T-cell (primary cell): ENCODE data around the gene ABCC1. TPM values are rescaled to one million over a fixed set of nuclear protein-coding genes. Genes with fewer than 3 reads are reported as not detected.

Source experiments
- ATAC-seq, 4 experiments: fragments of 200-7000 bp in 3 of 4; fragments of 150-1000 bp in 1 of 4; cut with Tn5 transposase; replicated peaks in 1 of 4; 1 replicate in 3 of 4; 2 replicates in 1 of 4; pipeline ENCODE4 v1.10.0; 2021; ENCODE audit warnings: moderate library complexity in 3 of 4, mild to moderate bottlenecking in 2 of 4, moderate number of reproducible peaks in 1 of 4
- CTCF ChIA-PET, 2 donors: fragments of 300-600 bp; sonication (Branson Sonifier 250); formaldehyde crosslinking; loops; one replicate each; lab custom pipeline; 2022; ENCODE audit warnings: antibody characterized with exemption in 2 of 2; lab: Charles Lee
- POLR2A ChIA-PET, 2 donors: fragments of 300-600 bp; sonication (Branson Sonifier 250); formaldehyde crosslinking; loops; one replicate each; lab custom pipeline; 2022; ENCODE audit warnings: antibody characterized with exemption in 2 of 2; lab: Charles Lee
- DNase-seq, 35 experiments: peaks; one replicate each; pipeline versions ENCODE4 v3.0.0 to v3.0.0-alpha.2; 2013 to 2023
- H3K27ac ChIP-seq: one replicate; pipeline ENCODE4 v1.5.1; 2013; ENCODE audit warnings: low read length
- H3K27me3 ChIP-seq, 2 experiments: replicated peaks in 1 of 2; 1 replicate in 1 of 2; 2 replicates in 1 of 2; pipeline versions ENCODE4 v1.6.1 to v1.7.0; 2013; ENCODE audit warnings: low read length in 1 of 2, mixed read lengths in 1 of 2; ENCODE audit not compliant: control insufficient read depth in 2 of 2, insufficient read depth in 2 of 2; ENCODE audit errors: extremely low read depth in 1 of 2
- H3K36me3 ChIP-seq, 2 donors: 1 replicate in 1 of 2; 2 replicates in 1 of 2; pipeline versions ENCODE4 v1.6.1 to v1.7.0; 2013; ENCODE audit warnings: low read length in 1 of 2; ENCODE audit not compliant: control insufficient read depth in 2 of 2, insufficient read depth in 1 of 2; ENCODE audit errors: extremely low read depth in 1 of 2
- H3K4me1 ChIP-seq, 2 experiments: 1 replicate in 1 of 2; 2 replicates in 1 of 2; pipeline versions ENCODE4 v1.6.1 to v1.7.0; 2013; ENCODE audit warnings: low read length in 2 of 2, mixed read lengths in 1 of 2; ENCODE audit not compliant: insufficient read depth in 2 of 2, control insufficient read depth in 1 of 2; ENCODE audit errors: extremely low read depth in 1 of 2
- H3K4me3 ChIP-seq, 2 donors: 1 replicate in 1 of 2; 2 replicates in 1 of 2; pipeline versions ENCODE4 v1.5.1 to v1.7.0; 2013; ENCODE audit warnings: mild to moderate bottlenecking in 2 of 2, low read length in 1 of 2, moderate library complexity in 1 of 2; ENCODE audit not compliant: control insufficient read depth in 1 of 2; ENCODE audit errors: extremely low read depth in 1 of 2
- H3K9me3 ChIP-seq: 2 replicates; pipeline ENCODE4 v1.7.0; 2013
- H3K27ac Mint-ChIP-seq, 2 donors: one replicate each; pipeline ENCODE4 v1.8.0; 2020 to 2021; ENCODE audit warnings: mild to moderate bottlenecking in 2 of 2, mixed read lengths in 2 of 2
- H3K27me3 Mint-ChIP-seq, 2 donors: one replicate each; pipeline ENCODE4 v1.8.0; 2021 to 2022; ENCODE audit warnings: mixed read lengths in 2 of 2
- H3K36me3 Mint-ChIP-seq: one replicate; pipeline ENCODE4 v1.8.0; 2021; ENCODE audit warnings: mixed read lengths
- H3K4me1 Mint-ChIP-seq, 3 donors: one replicate each; pipeline ENCODE4 v1.8.0; 2020 to 2022; ENCODE audit warnings: mixed read lengths in 3 of 3, mild to moderate bottlenecking in 1 of 3
- H3K4me3 Mint-ChIP-seq, 3 donors: one replicate each; pipeline ENCODE4 v1.8.0; 2020 to 2022; ENCODE audit warnings: mild to moderate bottlenecking in 3 of 3, mixed read lengths in 3 of 3, moderate library complexity in 3 of 3
- H3K9me3 Mint-ChIP-seq, 3 donors: one replicate each; pipeline ENCODE4 v1.8.0; 2020 to 2022; ENCODE audit warnings: mixed read lengths in 3 of 3
- WGBS: methylation state at CpG from one replicate; pipeline ENCODE4 v1.1.5; 2013; ENCODE audit warnings: missing lambda C conversion rate; ENCODE audit not compliant: insufficient coverage; 5-methylcytosine and 5-hydroxymethylcytosine counted together
- total RNA-seq, 35 experiments: library from RNA in 6 of 35; stranded (reverse) in 6 of 35; fragments of 120-200 nt in 1 of 35; gene quantifications; one replicate each; pipeline versions ENCODE4 v1.2.1 to v1.2.4 and lab custom pipeline; 2013 to 2026

The ABCC1 gene
- total RNA-seq, 5 donors from 2014 or later (not counting 1 experiment from before 2014, with no cell fraction given) = 59.4 to 68.1 (median 63.0) TPM

- Histone ChIP-seq H3K4me3 (no peak overlapping the region), H3K36me3 (peaks cover 11 to 62% of the 10 kb centered on the region in 2 donors), H3K9me3 (no peaks in the 10 kb centered on the region), H3K27me3 (no peaks in the 10 kb centered on the region), H3K4me1 (no peaks in the 10 kb centered on the region), H3K27ac (no peak overlapping the region)
- peaks cover 40% of the 10 kb centered on the region for H3K36me3 Mint-ChIP-seq
- no peak overlapping the region for H3K4me3 Mint-ChIP-seq
- H3K27ac Mint-ChIP-seq = no peak overlapping the region
- ChIA-PET CTCF (no interaction called here), POLR2A (no interaction called here)
- no peak for DNase-seq
- H3K4me1 Mint-ChIP-seq = peaks cover 0 to 2% (median 2%) of the 10 kb centered on the region in 3 donors
- H3K27me3 Mint-ChIP-seq = no peaks in the 10 kb centered on the region
- no peaks in the 10 kb centered on the region for H3K9me3 Mint-ChIP-seq
- no peak for ATAC-seq
- WGBS = 95% methylated on average over 3 of the region's 3 CpGs
These were observed 181.8 kb downstream of the ABCC1 start for GRCh38 chr16:16131204-16131603.

GRCh38 chr16:16131659-16132058 lies 182.2 kb downstream of the ABCC1 start:
- Mint-ChIP-seq H3K9me3 (no peaks in the 10 kb centered on the region), H3K36me3 (peaks cover 43% of the 10 kb centered on the region), H3K27me3 (no peaks in the 10 kb centered on the region), H3K4me1 (peaks cover 0 to 2% (median 2%) of the 10 kb centered on the region in 3 donors), H3K4me3 (no peak overlapping the region), H3K27ac (no peak overlapping the region)
- no peak for DNase-seq
- ChIA-PET CTCF (no interaction called here), POLR2A (no interaction called here)
- WGBS = 95% methylated on average over 13 of the region's 15 CpGs
- Histone ChIP-seq H3K9me3 (no peaks in the 10 kb centered on the region), H3K4me3 (no peak overlapping the region), H3K4me1 (no peaks in the 10 kb centered on the region), H3K36me3 (peaks cover 11 to 67% of the 10 kb centered on the region in 2 donors), H3K27me3 (no peaks in the 10 kb centered on the region), H3K27ac (no peak overlapping the region)
- ATAC-seq = no peak

GRCh38 chr16:16133943-16134604 lies 184.7 kb downstream of the ABCC1 start:
- H3K9me3 Mint-ChIP-seq = no peaks in the 10 kb centered on the region
- no peaks in the 10 kb centered on the region for H3K27me3 Mint-ChIP-seq
- Histone ChIP-seq H3K36me3 (peaks cover 16 to 81% of the 10 kb centered on the region in 2 donors), H3K27ac (no peak overlapping the region), H3K4me1 (no peaks in the 10 kb centered on the region), H3K9me3 (no peaks in the 10 kb centered on the region), H3K27me3 (no peaks in the 10 kb centered on the region), H3K4me3 (no peak overlapping the region)
- peaks cover 50% of the 10 kb centered on the region for H3K36me3 Mint-ChIP-seq
- ATAC-seq (no peak), DNase-seq (no peak)
- H3K4me3 Mint-ChIP-seq = no peak overlapping the region
- ChIA-PET CTCF (no interaction called here), POLR2A (no interaction called here)
- no peaks in the 10 kb centered on the region for H3K4me1 Mint-ChIP-seq
- H3K27ac Mint-ChIP-seq = no peak overlapping the region
- 98% methylated on average over 13 of the region's 21 CpGs for WGBS

- CTCF ChIA-PET = no interaction called here
- WGBS = 98% methylated on average over 6 of the region's 6 CpGs
- Histone ChIP-seq H3K9me3 (no peaks in the 10 kb centered on the region), H3K27me3 (no peaks in the 10 kb centered on the region), H3K4me1 (no peaks in the 10 kb centered on the region), H3K36me3 (peaks cover 23 to 89% of the 10 kb centered on the region in 2 donors), H3K27ac (no peak overlapping the region), H3K4me3 (no peak overlapping the region)
- Mint-ChIP-seq H3K27ac (no peak overlapping the region), H3K9me3 (no peaks in the 10 kb centered on the region), H3K4me1 (no peaks in the 10 kb centered on the region), H3K27me3 (no peaks in the 10 kb centered on the region), H3K36me3 (peaks cover 61% of the 10 kb centered on the region), H3K4me3 (no peak overlapping the region)
- ATAC-seq (no peak), DNase-seq (no peak)
- POLR2A ChIA-PET = interaction anchor here in 1 of 2 donors (0.6 kb wide), 1 partner anchor 100 kb away, joined by 3 read pairs; no protein-coding TSS in a partner anchor
These were observed 187.2 kb downstream of the ABCC1 start for GRCh38 chr16:16136588-16136987.

- ChIA-PET POLR2A (no interaction called here), CTCF (no interaction called here)
- no peaks in the 10 kb centered on the region for H3K4me1 ChIP-seq
- H3K36me3 ChIP-seq = peaks cover 22 to 89% of the 10 kb centered on the region in 2 donors
- no peaks in the 10 kb centered on the region for H3K9me3 ChIP-seq
- Mint-ChIP-seq H3K27ac (no peak overlapping the region), H3K4me1 (no peaks in the 10 kb centered on the region), H3K36me3 (peaks cover 59% of the 10 kb centered on the region), H3K4me3 (no peak overlapping the region), H3K9me3 (no peaks in the 10 kb centered on the region), H3K27me3 (no peaks in the 10 kb centered on the region)
- no peak for DNase-seq
- ATAC-seq = no peak
- WGBS = 91% methylated on average over 6 of the region's 8 CpGs
- no peak overlapping the region for H3K4me3 ChIP-seq
- no peak overlapping the region for H3K27ac ChIP-seq
- no peaks in the 10 kb centered on the region for H3K27me3 ChIP-seq
These were observed 187.7 kb downstream of the ABCC1 start for GRCh38 chr16:16137110-16137509.

GRCh38 chr16:16138034-16138635 lies 188.7 kb downstream of the ABCC1 start:
- Mint-ChIP-seq H3K9me3 (no peaks in the 10 kb centered on the region), H3K4me1 (no peaks in the 10 kb centered on the region), H3K4me3 (no peak overlapping the region), H3K27me3 (no peaks in the 10 kb centered on the region), H3K27ac (no peak overlapping the region), H3K36me3 (peaks cover 60% of the 10 kb centered on the region)
- ATAC-seq (no peak), DNase-seq (no peak)
- no peaks in the 10 kb centered on the region for H3K9me3 ChIP-seq
- no peaks in the 10 kb centered on the region for H3K27me3 ChIP-seq
- ChIA-PET CTCF (no interaction called here), POLR2A (interaction anchor here in 1 of 2 donors (0.6 kb wide), 1 partner anchor 15 kb away, joined by 6 read pairs; no protein-coding TSS in a partner anchor)
- over 99% methylated on average over 15 of the region's 15 CpGs for WGBS
- H3K36me3 ChIP-seq = peaks cover 22 to 94% of the 10 kb centered on the region in 2 donors
- no peak overlapping the region for H3K27ac ChIP-seq
- H3K4me1 ChIP-seq = no peaks in the 10 kb centered on the region
- no peak overlapping the region for H3K4me3 ChIP-seq
